HG03342 (cell line): ENCODE results near the gene METTL16.
"Not testable (repeated sequence)": the region's sequence is repeated elsewhere in the genome, so short reads cannot be mapped to it uniquely, and the experiment has no call there.

ENCODE experiments used
- ATAC-seq: cut with Tn5 transposase; IDR thresholded peaks from one replicate; pipeline ENCODE4 v1.9.1; 2021; ENCODE audit warnings: mild to moderate bottlenecking, moderate library complexity; ENCODE audit not compliant: unreplicated experiment

METTL16 gene

GRCh38 chr17:2507015-2507414 is 4.7 kb downstream of the METTL16 start:
- not testable (repeated sequence) for ATAC-seq

GRCh38 chr17:2503627-2504026 is 8.1 kb downstream of the METTL16 start:
- no peak for ATAC-seq

GRCh38 chr17:2502871-2503580 is 8.7 kb downstream of the METTL16 start:
- no peak for ATAC-seq

- ATAC-seq: no peak
Measured at GRCh38 chr17:2500446-2500845, 11.2 kb downstream of the METTL16 start.

GRCh38 chr17:2489286-2489685 is 22.4 kb downstream of the METTL16 start:
- not testable (repeated sequence) for ATAC-seq

- ATAC-seq: no peak
Measured at GRCh38 chr17:2487306-2487705, 24.4 kb downstream of the METTL16 start.

- not testable (repeated sequence) for ATAC-seq
Measured at GRCh38 chr17:2486709-2487108, 25.0 kb downstream of the METTL16 start.

- ATAC-seq: no peak
Measured at GRCh38 chr17:2485970-2486369, 25.7 kb downstream of the METTL16 start.

- no peak for ATAC-seq
Measured at GRCh38 chr17:2485543-2485942, 26.1 kb downstream of the METTL16 start.

- no peak for ATAC-seq
Measured at GRCh38 chr17:2484876-2485275, 26.8 kb downstream of the METTL16 start.

GRCh38 chr17:2483084-2483483 is 28.6 kb downstream of the METTL16 start:
- ATAC-seq: no peak

- ATAC-seq: no peak
Measured at GRCh38 chr17:2482218-2482617, 29.5 kb downstream of the METTL16 start.

GRCh38 chr17:2481760-2482159 is 29.9 kb downstream of the METTL16 start:
- ATAC-seq: no peak

- ATAC-seq: no peak
Measured at GRCh38 chr17:2478458-2478857, 33.2 kb downstream of the METTL16 start.

GRCh38 chr17:2475056-2475455 is 36.6 kb downstream of the METTL16 start:
- ATAC-seq: no peak

GRCh38 chr17:2474371-2474770 is 37.3 kb downstream of the METTL16 start:
- no peak for ATAC-seq

GRCh38 chr17:2468270-2468669 is 43.4 kb downstream of the METTL16 start:
- no peak for ATAC-seq

- ATAC-seq: no peak
Measured at GRCh38 chr17:2466931-2467330, 44.8 kb downstream of the METTL16 start.

- no peak for ATAC-seq
Measured at GRCh38 chr17:2462481-2462880, 49.2 kb downstream of the METTL16 start.

- ATAC-seq: no peak
Measured at GRCh38 chr17:2459917-2460271, 51.8 kb downstream of the METTL16 start.

GRCh38 chr17:2457913-2458312 is 53.8 kb downstream of the METTL16 start:
- ATAC-seq: no peak

GRCh38 chr17:2456475-2456874 is 55.2 kb downstream of the METTL16 start:
- ATAC-seq: no peak

GRCh38 chr17:2455956-2456355 is 55.7 kb downstream of the METTL16 start:
- ATAC-seq: no peak
